Measurements from ENCODE around the gene LRRTM1. TPM values are rescaled to one million over a fixed set of nuclear protein-coding genes. Genes with fewer than 3 reads are reported as not detected.

Gene LRRTM1
- total RNA-seq, 1 experiment from 2014 or later, result not detected

DNA sequence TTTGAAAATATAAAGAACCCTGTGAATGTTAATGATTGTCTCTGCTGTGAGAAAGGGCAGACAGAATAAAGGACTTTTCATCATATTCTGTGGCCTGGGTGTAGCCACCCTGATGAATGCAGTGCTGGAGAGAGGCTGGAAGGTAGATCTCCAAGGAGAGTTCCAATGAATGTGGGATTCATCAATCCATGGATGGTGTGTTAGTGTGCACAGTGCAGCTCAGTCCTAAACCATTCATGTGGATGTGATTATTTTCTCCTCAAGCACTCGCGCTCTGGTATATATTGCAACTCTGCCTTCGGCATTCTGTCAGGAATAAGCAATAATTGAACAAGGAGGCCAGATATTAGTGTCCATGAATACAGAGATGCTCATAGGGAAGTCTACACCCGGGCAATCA, 47.1 kb downstream of the LRRTM1 start:
- intact Hi-C loops (cut with micrococcal nuclease; ENCODE audit: unreplicated experiment) (no loop called here), in situ Hi-C loops (cut with HindIII; ENCODE audit: low pct_unique_long_range_greater_than_20kb, low sequenced_read_pairs) (no loop called here)
- ChIA-PET POLR2A (no interaction called here), CTCF (no interaction called here)
- BruUV-seq (replicated peaks), result no TSS peak
- H3K4me3 ChIP-seq (ENCODE audit: low read depth in 2 of 2, low read length in 2 of 2), result no peak overlapping the region
- no peaks in the 10 kb centered on the region for H3K4me1 ChIP-seq (ENCODE audit: control insufficient read depth, insufficient read depth, low read length)
- no peaks in the 10 kb centered on the region for H3K27me3 ChIP-seq (ENCODE audit: control insufficient read depth, insufficient read depth, low read length)
- H3K27ac ChIP-seq (ENCODE audit: low read length), result no peak overlapping the region
- no peaks in the 10 kb centered on the region for H3K9me3 ChIP-seq (ENCODE audit: control insufficient read depth, insufficient read depth, low read depth, low read length)
- ATAC-seq (no peak), DNase-seq (ENCODE audit: low read depth, low spot score) (no peak)
- no peaks in the 10 kb centered on the region for H3K36me3 ChIP-seq (ENCODE audit: control insufficient read depth, insufficient read depth, low read length)
- no peak for TF ChIP-seq POLR2AphosphoS5 (IDR thresholded peaks at IDR 0.05; ENCODE audit: low read depth, low read length)
- no peak for TF ChIP-seq TCF7L2 (IDR thresholded peaks at IDR 0.05; ENCODE audit: low read depth, low read length)
- TF ChIP-seq REST (IDR thresholded peaks at IDR 0.05; ENCODE audit: insufficient read depth in 1 of 2, low read depth in 2 of 2, low read length in 1 of 2), result no peak
- TF ChIP-seq SIN3A (IDR thresholded peaks at IDR 0.05; ENCODE audit: borderline replicate concordance, insufficient read depth, low read depth, low read length), result no peak
- TF ChIP-seq CTCF (IDR thresholded peaks at IDR 0.05), result no peak

GRCh38 chr2:80256782-80257167, 47.8 kb downstream of the LRRTM1 start:
- BruUV-seq (replicated peaks), result no TSS peak
- intact Hi-C loops (cut with micrococcal nuclease; ENCODE audit: unreplicated experiment) (no loop called here), in situ Hi-C loops (cut with HindIII; ENCODE audit: low pct_unique_long_range_greater_than_20kb, low sequenced_read_pairs) (no loop called here)
- no peak for ATAC-seq
- Histone ChIP-seq H3K4me1 (ENCODE audit: control insufficient read depth, insufficient read depth, low read length) (no peaks in the 10 kb centered on the region), H3K4me3 (ENCODE audit: low read depth in 2 of 2, low read length in 2 of 2) (no peak overlapping the region), H3K9me3 (ENCODE audit: control insufficient read depth, insufficient read depth, low read depth, low read length) (no peaks in the 10 kb centered on the region), H3K27me3 (ENCODE audit: control insufficient read depth, insufficient read depth, low read length) (no peaks in the 10 kb centered on the region), H3K27ac (ENCODE audit: low read length) (no peak overlapping the region), H3K36me3 (ENCODE audit: control insufficient read depth, insufficient read depth, low read length) (no peaks in the 10 kb centered on the region)
- TF ChIP-seq CTCF (IDR thresholded peaks at IDR 0.05) (0 out of 2 replicates have a peak, but pooled peaks have one; percentile 2), POLR2AphosphoS5 (IDR thresholded peaks at IDR 0.05; ENCODE audit: low read depth, low read length) (no peak)
- ChIA-PET CTCF (no interaction called here), POLR2A (no interaction called here)
- DNase-seq (ENCODE audit: low read depth, low spot score), result no peak

All from Panc1 (cell line).